Testis (tissue), 2 donors: ENCODE measurements around the gene ZNF84.

Experiments used
- POLR2A ChIP-seq: fragments of 450-650 bp; IDR thresholded peaks from one replicate; pipeline ENCODE4 v1.6.1; 2017; ENCODE audit warnings: antibody characterized with exemption, mild to moderate bottlenecking, moderate library complexity
- TF ChIP-seq, protein P1 (sequence below), 3 experiments: fragments of 450-650 bp in 2 of 3; fragments of 200-600 bp in 1 of 3; sonication (generic) in 1 of 3; IDR thresholded peaks; one replicate each; pipeline ENCODE4 v1.5.1; 2016 to 2019; ENCODE audit warnings: antibody characterized with exemption in 3 of 3, mild to moderate bottlenecking in 2 of 3, moderate library complexity in 1 of 3

DNA sequence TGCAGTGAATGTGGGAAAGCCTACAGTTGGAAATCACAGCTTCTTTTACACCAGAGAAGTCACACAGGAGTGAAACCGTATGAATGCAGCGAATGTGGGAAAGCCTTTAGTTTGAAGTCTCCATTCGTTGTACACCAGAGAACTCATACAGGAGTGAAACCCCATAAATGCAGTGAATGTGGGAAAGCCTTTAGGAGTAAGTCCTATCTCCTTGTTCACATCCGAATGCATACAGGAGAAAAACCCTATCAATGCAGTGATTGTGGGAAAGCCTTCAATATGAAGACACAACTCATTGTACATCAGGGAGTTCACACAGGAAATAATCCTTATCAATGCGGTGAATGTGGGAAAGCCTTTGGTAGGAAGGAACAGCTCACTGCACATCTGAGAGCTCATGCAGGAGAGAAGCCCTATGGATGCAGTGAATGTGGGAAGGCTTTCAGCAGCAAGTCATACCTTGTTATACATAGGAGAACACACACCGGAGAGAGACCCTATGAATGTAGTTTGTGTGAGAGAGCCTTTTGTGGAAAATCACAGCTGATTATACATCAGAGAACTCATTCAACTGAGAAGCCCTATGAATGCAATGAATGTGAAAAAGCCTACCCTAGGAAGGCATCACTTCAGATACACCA is 26.5 kb upstream of the ZNF84 start:
- TF ChIP-seq, protein P1, sequence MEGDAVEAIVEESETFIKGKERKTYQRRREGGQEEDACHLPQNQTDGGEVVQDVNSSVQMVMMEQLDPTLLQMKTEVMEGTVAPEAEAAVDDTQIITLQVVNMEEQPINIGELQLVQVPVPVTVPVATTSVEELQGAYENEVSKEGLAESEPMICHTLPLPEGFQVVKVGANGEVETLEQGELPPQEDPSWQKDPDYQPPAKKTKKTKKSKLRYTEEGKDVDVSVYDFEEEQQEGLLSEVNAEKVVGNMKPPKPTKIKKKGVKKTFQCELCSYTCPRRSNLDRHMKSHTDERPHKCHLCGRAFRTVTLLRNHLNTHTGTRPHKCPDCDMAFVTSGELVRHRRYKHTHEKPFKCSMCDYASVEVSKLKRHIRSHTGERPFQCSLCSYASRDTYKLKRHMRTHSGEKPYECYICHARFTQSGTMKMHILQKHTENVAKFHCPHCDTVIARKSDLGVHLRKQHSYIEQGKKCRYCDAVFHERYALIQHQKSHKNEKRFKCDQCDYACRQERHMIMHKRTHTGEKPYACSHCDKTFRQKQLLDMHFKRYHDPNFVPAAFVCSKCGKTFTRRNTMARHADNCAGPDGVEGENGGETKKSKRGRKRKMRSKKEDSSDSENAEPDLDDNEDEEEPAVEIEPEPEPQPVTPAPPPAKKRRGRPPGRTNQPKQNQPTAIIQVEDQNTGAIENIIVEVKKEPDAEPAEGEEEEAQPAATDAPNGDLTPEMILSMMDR (IDR thresholded peaks at IDR 0.05), result no peak
- no peak for TF ChIP-seq POLR2A
